IMR-90 (cell line): ENCODE data around the gene SGK1. TPM values are rescaled to one million over a fixed set of nuclear protein-coding genes. Genes with fewer than 3 reads are reported as not detected.

ENCODE experiments used
- ATAC-seq: fragments of 200-7000 bp; cut with Tn5 transposase; 2 replicates; pipeline ENCODE4 v1.9.1; 2020; ENCODE audit warnings: low read depth, mild to moderate bottlenecking, moderate library complexity
- BruUV-seq: library from RNA; stranded (reverse); fragments of 400-500 nt; replicated peaks from 2 replicates; lab custom pipeline; 2021; lab: Mats Ljungman, UMichigan
- CTCF ChIA-PET: fragments of 300-600 bp; formaldehyde crosslinking; extraction: SDS; loops from one replicate; lab custom pipeline; 2021; ENCODE audit warnings: antibody characterized with exemption; lab: Yijun Ruan, JAX
- POLR2A ChIA-PET: fragments of 300-600 bp; sonication (Branson Sonifier 250); formaldehyde crosslinking; loops from one replicate; lab custom pipeline; 2022; ENCODE audit warnings: antibody characterized with exemption; ENCODE audit not compliant: unreplicated experiment; lab: Charles Lee
- DNase-seq: peaks from one replicate; pipeline ENCODE4 v3.0.0; 2013
- H2AFZ ChIP-seq: replicated peaks from 2 replicates; pipeline ENCODE3; 2013; ENCODE audit warnings: low read length, mild to moderate bottlenecking; ENCODE audit not compliant: poor library complexity
- H2AK5ac ChIP-seq: 2 replicates; pipeline ENCODE4 v1.6.1; 2013; ENCODE audit warnings: low read depth, low read length, inconsistent platforms
- H2AK9ac ChIP-seq: replicated peaks from 2 replicates; pipeline ENCODE3; 2013; ENCODE audit warnings: mild to moderate bottlenecking, low read depth, low read length, moderate library complexity; ENCODE audit not compliant: poor library complexity
- H2BK120ac ChIP-seq: 2 replicates; pipeline ENCODE4 v1.6.1; 2013; ENCODE audit warnings: low read depth, low read length, inconsistent platforms
- H2BK15ac ChIP-seq: 3 replicates; pipeline ENCODE4 v1.6.1; 2013; ENCODE audit warnings: low read depth, low read length, inconsistent platforms
- H2BK20ac ChIP-seq: 2 replicates; pipeline ENCODE4 v1.6.1; 2013; ENCODE audit warnings: low read depth, mild to moderate bottlenecking, inconsistent platforms, low read length, moderate library complexity
- H2BK5ac ChIP-seq: 2 replicates; pipeline ENCODE4 v1.6.1; 2013; ENCODE audit warnings: mild to moderate bottlenecking, low read depth, low read length, inconsistent platforms; ENCODE audit not compliant: poor library complexity, severe bottlenecking
- H3K14ac ChIP-seq: replicated peaks from 2 replicates; pipeline ENCODE4 v1.6.1; 2013; ENCODE audit warnings: low read depth, low read length, inconsistent platforms
- H3K18ac ChIP-seq: 2 replicates; pipeline ENCODE4 v1.6.1; 2013; ENCODE audit warnings: low read depth, low read length, control low read depth
- H3K23ac ChIP-seq: 2 replicates; pipeline ENCODE4 v1.6.1; 2013; ENCODE audit warnings: low read depth, low read length, inconsistent platforms
- H3K27ac ChIP-seq: 2 replicates; pipeline ENCODE4 v1.5.1; 2013; ENCODE audit warnings: mild to moderate bottlenecking, control low read depth, low read length; ENCODE audit not compliant: insufficient read depth
- H3K27me3 ChIP-seq: 2 replicates; pipeline ENCODE4 v1.6.1; 2013; ENCODE audit warnings: low read length; ENCODE audit not compliant: control insufficient read depth, insufficient read depth
- H3K36me3 ChIP-seq: 2 replicates; pipeline ENCODE4 v1.6.1; 2013; ENCODE audit warnings: low read length, mixed read lengths; ENCODE audit not compliant: control insufficient read depth, insufficient read depth
- H3K4ac ChIP-seq: 2 replicates; pipeline ENCODE4 v1.6.1; 2013; ENCODE audit warnings: low read depth, low read length, inconsistent platforms
- H3K4me1 ChIP-seq: 2 replicates; pipeline ENCODE4 v1.6.1; 2013; ENCODE audit warnings: low read length, mixed read lengths; ENCODE audit not compliant: control insufficient read depth, insufficient read depth
- H3K4me2 ChIP-seq: 2 replicates; pipeline ENCODE4 v1.6.1; 2013; ENCODE audit warnings: low read depth, mild to moderate bottlenecking, control low read depth, low read length, moderate library complexity
- H3K4me3 ChIP-seq: 2 replicates; pipeline ENCODE4 v1.5.1; 2013; ENCODE audit warnings: low read depth, mild to moderate bottlenecking, control low read depth, low read length, moderate library complexity; ENCODE audit not compliant: insufficient read depth
- H3K56ac ChIP-seq: 2 replicates; pipeline ENCODE4 v1.6.1; 2013; ENCODE audit warnings: low read length, inconsistent platforms; ENCODE audit not compliant: insufficient read depth; ENCODE audit errors: extremely low read depth
- H3K79me1 ChIP-seq, 2 experiments: 2 replicates each; pipeline ENCODE4 v1.6.1; 2013; ENCODE audit warnings: low read length in 2 of 2, inconsistent platforms in 1 of 2, low read depth in 1 of 2
- H3K9ac ChIP-seq: 2 replicates; pipeline ENCODE4 v1.6.1; 2013; ENCODE audit warnings: low read depth, low read length, control low read depth
- H3K9me1 ChIP-seq: 2 replicates; pipeline ENCODE4 v1.6.1; 2013; ENCODE audit warnings: low read length, inconsistent platforms; ENCODE audit not compliant: insufficient read depth
- H3K9me3 ChIP-seq: 2 replicates; pipeline ENCODE4 v1.6.1; 2013; ENCODE audit warnings: low read length; ENCODE audit not compliant: control insufficient read depth, insufficient read depth
- H4K20me1 ChIP-seq: 2 replicates; pipeline ENCODE4 v1.6.1; 2013; ENCODE audit warnings: low read length, inconsistent platforms; ENCODE audit not compliant: insufficient read depth
- H4K5ac ChIP-seq: 2 replicates; pipeline ENCODE4 v1.6.1; 2013; ENCODE audit warnings: mild to moderate bottlenecking, low read depth, low read length, control low read depth
- H4K8ac ChIP-seq, 2 experiments: 2 replicates each; pipeline ENCODE4 v1.6.1; 2013; ENCODE audit warnings: low read depth in 2 of 2, low read length in 2 of 2, control low read depth in 1 of 2, inconsistent platforms in 1 of 2
- H4K91ac ChIP-seq: 2 replicates; pipeline ENCODE4 v1.6.1; 2013; ENCODE audit warnings: low read depth, low read length, inconsistent platforms; ENCODE audit not compliant: insufficient read depth
- BHLHE40 ChIP-seq: fragments of 150-350 bp; IDR thresholded peaks from 2 replicates; pipeline ENCODE4 v1.6.1; 2016; ENCODE audit warnings: mild to moderate bottlenecking, low read depth, low read length
- CEBPB ChIP-seq: IDR thresholded peaks from 2 replicates; pipeline ENCODE4 v1.6.1; 2012; ENCODE audit warnings: low read depth, low read length, improper control_type of control experiment
- CHD1 ChIP-seq: IDR thresholded peaks from 2 replicates; pipeline ENCODE4 v1.6.1; 2012; ENCODE audit warnings: low read depth, low read length, improper control_type of control experiment
- FOS ChIP-seq: fragments of 150-350 bp; IDR thresholded peaks from 2 replicates; pipeline ENCODE4 v1.6.1; 2016; ENCODE audit warnings: low read depth, low read length
- MAFK ChIP-seq: IDR thresholded peaks from 2 replicates; pipeline ENCODE4 v1.6.1; 2012; ENCODE audit warnings: low read depth, low read length, improper control_type of control experiment
- MAZ ChIP-seq: IDR thresholded peaks from 2 replicates; pipeline ENCODE4 v1.6.1; 2012; ENCODE audit warnings: low read depth, mild to moderate bottlenecking, low read length, improper control_type of control experiment, moderate library complexity, borderline replicate concordance
- MXI1 ChIP-seq: IDR thresholded peaks from 2 replicates; pipeline ENCODE4 v1.6.1; 2012; ENCODE audit warnings: low read depth, mild to moderate bottlenecking, low read length, moderate library complexity, borderline replicate concordance
- NFE2L2 ChIP-seq: fragments of 150-350 bp; IDR thresholded peaks from 2 replicates; pipeline ENCODE4 v1.6.1; 2016; ENCODE audit warnings: low read depth, mild to moderate bottlenecking, low read length
- POLR2A ChIP-seq: IDR thresholded peaks from 2 replicates; pipeline ENCODE4 v1.6.1; 2012; ENCODE audit warnings: mild to moderate bottlenecking, low read depth, low read length
- RAD21 ChIP-seq: IDR thresholded peaks from 2 replicates; pipeline ENCODE4 v1.6.1; 2012; ENCODE audit warnings: low read length, improper control_type of control experiment
- RCOR1 ChIP-seq: IDR thresholded peaks from 2 replicates; pipeline ENCODE4 v1.6.1; 2012; ENCODE audit warnings: mild to moderate bottlenecking, low read length, improper control_type of control experiment; ENCODE audit not compliant: insufficient replicate concordance
- RFX5 ChIP-seq: IDR thresholded peaks from 2 replicates; pipeline ENCODE4 v1.8.0; 2012; ENCODE audit warnings: low read depth, mild to moderate bottlenecking, low read length, moderate library complexity
- SMC3 ChIP-seq: fragments of 150-350 bp; IDR thresholded peaks from 2 replicates; pipeline ENCODE4 v1.6.1; 2016; ENCODE audit warnings: low read depth, mild to moderate bottlenecking, antibody characterized with exemption, low read length, moderate library complexity
- WGBS, 2 experiments: methylation state at CpG; one replicate each; pipeline versions ENCODE4 v1.1.5 to v1.1.7; 2013; ENCODE audit warnings: missing lambda C conversion rate in 2 of 2; ENCODE audit not compliant: insufficient read length in 1 of 2; ENCODE audit errors: extremely low coverage in 2 of 2; 5-methylcytosine and 5-hydroxymethylcytosine counted together
- dilution Hi-C: fragments of 300-500 bp; cut with HindIII; formaldehyde crosslinking; loops from one replicate; pipeline ENCODE4 v1.14.3; 2018; ENCODE audit warnings: low sequenced_read_pairs; ENCODE audit not compliant: unreplicated experiment
- in situ Hi-C: fragments of 300-500 bp; cut with MboI; formaldehyde crosslinking; loops from 3 replicates; pipeline ENCODE4 v1.14.3; 2019; ENCODE audit warnings: low sequenced_read_pairs, inconsistent platforms, mixed read lengths
- intact Hi-C: fragments of 100-400 bp; cut with micrococcal nuclease; formaldehyde crosslinking; loops from 2 replicates; pipeline ENCODE4 v1.10.0; 2022
- polyA plus RNA-seq, 3 experiments: library from polyadenylated mRNA; depleted of rRNA; stranded (reverse); fragments of >200 nt; gene quantifications; 2 replicates each; pipeline ENCODE4 v1.2.3, GENCODE V29; 2012; ENCODE audit warnings: low replicate concordance in 1 of 3
- total RNA-seq: library from RNA; depleted of rRNA; stranded (reverse); fragments of >200 nt; gene quantifications from 2 replicates; pipeline ENCODE4 v1.2.3, GENCODE V29; 2012
- TF ChIP-seq, protein P1 (sequence below): fragments of 150-350 bp; IDR thresholded peaks from 2 replicates; pipeline ENCODE4 v1.6.1; 2016; ENCODE audit warnings: low read depth, mild to moderate bottlenecking, low read length, moderate library complexity, borderline replicate concordance
- TF ChIP-seq, protein P2 (sequence below): fragments of 150-350 bp; IDR thresholded peaks from 2 replicates; pipeline ENCODE4 v1.6.1; 2017; ENCODE audit warnings: mild to moderate bottlenecking, antibody characterized with exemption, low read length, low read depth
- TF ChIP-seq, protein P3 (sequence below): conservative IDR thresholded peaks from 2 replicates; pipeline ENCODE4 v1.5.1; 2012; ENCODE audit warnings: mild to moderate bottlenecking, low read depth, low read length, improper control_type of control experiment

Gene SGK1
- total and polyA plus RNA-seq, 2 of the 4 experiments (the other 2 are of a cell fraction) = 121 to 255 TPM

DNA sequence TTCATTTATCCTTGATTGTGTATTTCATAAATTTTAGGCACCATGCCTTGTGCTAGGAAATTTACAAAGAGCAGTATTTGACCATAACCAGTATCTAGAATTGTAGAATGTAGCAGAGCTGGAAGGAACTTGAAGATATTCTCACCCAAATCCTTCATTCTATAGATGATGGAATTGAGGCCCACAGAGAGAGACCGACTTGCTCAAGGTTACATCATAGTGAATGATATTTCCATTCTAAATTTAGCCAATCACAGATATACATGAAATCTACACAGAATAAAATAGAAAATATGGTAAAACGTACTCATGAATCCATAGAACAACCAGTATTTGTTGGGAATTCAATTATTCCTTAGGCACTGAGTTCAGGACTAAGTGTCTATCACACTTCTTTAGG is 10.9 kb upstream of the SGK1 start:
- Histone ChIP-seq H2AK9ac (no peak overlapping the region), H3K4ac (no peak overlapping the region), H3K27ac (no peak overlapping the region), H4K8ac (no peak overlapping the region), H4K20me1 (no peaks in the 10 kb centered on the region), H3K56ac (no peak overlapping the region), H2BK20ac (no peak overlapping the region), H3K9me1 (no peaks in the 10 kb centered on the region), H3K9ac (no peak overlapping the region), H2AFZ (no peak overlapping the region), H3K27me3 (no peaks in the 10 kb centered on the region), H3K18ac (no peak overlapping the region), H3K36me3 (no peaks in the 10 kb centered on the region), H3K4me1 (no peaks in the 10 kb centered on the region), H2BK5ac (no peak overlapping the region), H3K9me3 (peaks cover 5% of the 10 kb centered on the region), H3K23ac (no peak overlapping the region), H4K91ac (no peak overlapping the region), H2BK15ac (no peak overlapping the region), H3K4me2 (no peak overlapping the region), H3K79me1 (no peaks in the 10 kb centered on the region), H2AK5ac (no peak overlapping the region), H2BK120ac (no peak overlapping the region), H3K14ac (no peak overlapping the region), H4K5ac (no peak overlapping the region), H3K4me3 (no peak overlapping the region)
- no CpG with 5 or more reads among the region's 2 CpGs for WGBS, 2 experiments
- in situ Hi-C loops (no loop called here), intact Hi-C loops (no loop called here), dilution Hi-C loops (no loop called here)
- ATAC-seq = no peak
- DNase-seq = no peak
- CTCF ChIA-PET = interaction anchor here (0.6 kb wide), 1 partner anchor 131 kb away, joined by 3 read pairs; no protein-coding TSS in a partner anchor
- POLR2A ChIA-PET = no interaction called here
- BruUV-seq = no TSS peak
- TF ChIP-seq NFE2L2 (no peak), MXI1 (no peak), RCOR1 (no peak), SMC3 (no peak), RFX5 (no peak), BHLHE40 (no peak), MAZ (no peak), POLR2A (no peak), RAD21 (no peak), CHD1 (no peak), CEBPB (no peak), MAFK (no peak), FOS (no peak)
- TF ChIP-seq, protein P1, sequence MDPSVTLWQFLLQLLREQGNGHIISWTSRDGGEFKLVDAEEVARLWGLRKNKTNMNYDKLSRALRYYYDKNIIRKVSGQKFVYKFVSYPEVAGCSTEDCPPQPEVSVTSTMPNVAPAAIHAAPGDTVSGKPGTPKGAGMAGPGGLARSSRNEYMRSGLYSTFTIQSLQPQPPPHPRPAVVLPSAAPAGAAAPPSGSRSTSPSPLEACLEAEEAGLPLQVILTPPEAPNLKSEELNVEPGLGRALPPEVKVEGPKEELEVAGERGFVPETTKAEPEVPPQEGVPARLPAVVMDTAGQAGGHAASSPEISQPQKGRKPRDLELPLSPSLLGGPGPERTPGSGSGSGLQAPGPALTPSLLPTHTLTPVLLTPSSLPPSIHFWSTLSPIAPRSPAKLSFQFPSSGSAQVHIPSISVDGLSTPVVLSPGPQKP = no peak
- TF ChIP-seq, protein P2, sequence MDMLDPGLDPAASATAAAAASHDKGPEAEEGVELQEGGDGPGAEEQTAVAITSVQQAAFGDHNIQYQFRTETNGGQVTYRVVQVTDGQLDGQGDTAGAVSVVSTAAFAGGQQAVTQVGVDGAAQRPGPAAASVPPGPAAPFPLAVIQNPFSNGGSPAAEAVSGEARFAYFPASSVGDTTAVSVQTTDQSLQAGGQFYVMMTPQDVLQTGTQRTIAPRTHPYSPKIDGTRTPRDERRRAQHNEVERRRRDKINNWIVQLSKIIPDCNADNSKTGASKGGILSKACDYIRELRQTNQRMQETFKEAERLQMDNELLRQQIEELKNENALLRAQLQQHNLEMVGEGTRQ = no peak
- TF ChIP-seq, protein P3, sequence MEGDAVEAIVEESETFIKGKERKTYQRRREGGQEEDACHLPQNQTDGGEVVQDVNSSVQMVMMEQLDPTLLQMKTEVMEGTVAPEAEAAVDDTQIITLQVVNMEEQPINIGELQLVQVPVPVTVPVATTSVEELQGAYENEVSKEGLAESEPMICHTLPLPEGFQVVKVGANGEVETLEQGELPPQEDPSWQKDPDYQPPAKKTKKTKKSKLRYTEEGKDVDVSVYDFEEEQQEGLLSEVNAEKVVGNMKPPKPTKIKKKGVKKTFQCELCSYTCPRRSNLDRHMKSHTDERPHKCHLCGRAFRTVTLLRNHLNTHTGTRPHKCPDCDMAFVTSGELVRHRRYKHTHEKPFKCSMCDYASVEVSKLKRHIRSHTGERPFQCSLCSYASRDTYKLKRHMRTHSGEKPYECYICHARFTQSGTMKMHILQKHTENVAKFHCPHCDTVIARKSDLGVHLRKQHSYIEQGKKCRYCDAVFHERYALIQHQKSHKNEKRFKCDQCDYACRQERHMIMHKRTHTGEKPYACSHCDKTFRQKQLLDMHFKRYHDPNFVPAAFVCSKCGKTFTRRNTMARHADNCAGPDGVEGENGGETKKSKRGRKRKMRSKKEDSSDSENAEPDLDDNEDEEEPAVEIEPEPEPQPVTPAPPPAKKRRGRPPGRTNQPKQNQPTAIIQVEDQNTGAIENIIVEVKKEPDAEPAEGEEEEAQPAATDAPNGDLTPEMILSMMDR = no peak
